IPS-15b (cell line): ENCODE results near the gene MYDGF.

Source experiments
- H3K27me3 ChIP-seq: one replicate; pipeline ENCODE4 v1.6.1; 2013; ENCODE audit warnings: low read length; ENCODE audit not compliant: control insufficient read depth, insufficient read depth
- H3K36me3 ChIP-seq: one replicate; pipeline ENCODE4 v1.6.1; 2013; ENCODE audit warnings: low read length; ENCODE audit not compliant: control insufficient read depth, insufficient read depth
- H3K4me1 ChIP-seq: one replicate; pipeline ENCODE4 v1.6.1; 2013; ENCODE audit warnings: mild to moderate bottlenecking, low read length; ENCODE audit not compliant: control insufficient read depth, insufficient read depth
- H3K4me3 ChIP-seq: one replicate; pipeline ENCODE4 v1.5.1; 2013; ENCODE audit warnings: low read depth, low read length
- H3K9ac ChIP-seq: one replicate; pipeline ENCODE4 v1.6.1; 2013; ENCODE audit warnings: low read depth, mild to moderate bottlenecking, low read length
- H3K9me3 ChIP-seq: one replicate; pipeline ENCODE4 v1.6.1; 2013; ENCODE audit warnings: mild to moderate bottlenecking, low read length; ENCODE audit not compliant: control insufficient read depth, insufficient read depth

The MYDGF gene

GRCh38 chr19:4709440-4710280, 39.5 kb upstream of the MYDGF start:
- H3K4me3 ChIP-seq: no peak overlapping the region
- peaks cover 33% of the 10 kb centered on the region for H3K36me3 ChIP-seq
- H3K9me3 ChIP-seq: no peaks in the 10 kb centered on the region
- H3K27me3 ChIP-seq: no peaks in the 10 kb centered on the region
- peak overlapping the region; percentile 37 for H3K9ac ChIP-seq
- H3K4me1 ChIP-seq: no peaks in the 10 kb centered on the region

DNA sequence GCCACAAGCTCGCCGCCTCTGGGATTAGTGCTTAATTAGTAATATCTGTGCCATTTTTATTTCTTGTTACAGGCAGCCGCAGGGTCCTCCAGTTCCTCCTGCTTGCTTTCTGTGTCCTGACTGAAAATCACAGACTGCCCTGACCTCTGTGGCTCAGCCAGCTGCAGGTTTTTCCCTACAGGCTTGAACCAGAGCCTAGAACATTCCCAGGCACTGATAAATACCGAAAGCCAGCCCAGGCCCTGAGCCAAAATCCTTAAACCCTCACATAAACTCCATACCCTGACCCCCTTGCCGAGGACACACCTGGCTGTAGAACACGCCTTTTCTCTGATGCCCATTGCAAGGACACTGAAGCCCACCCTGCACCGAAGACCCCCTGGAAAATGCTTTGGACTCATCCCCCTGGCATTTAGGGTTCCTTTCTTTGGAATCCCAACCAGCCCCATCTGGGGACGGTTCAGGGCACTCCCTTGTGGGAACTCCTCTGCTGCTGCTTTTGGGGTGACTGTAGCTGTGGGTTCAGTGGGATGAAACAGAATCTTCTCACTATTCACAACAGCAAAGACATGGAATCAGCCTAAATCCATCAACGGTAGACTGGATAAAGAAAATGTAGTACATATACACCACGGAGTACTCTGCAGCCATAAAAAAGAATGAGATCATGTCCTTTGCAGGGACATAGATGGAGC, 38.0 kb upstream of the MYDGF start:
- no peak overlapping the region for H3K4me3 ChIP-seq
- no peaks in the 10 kb centered on the region for H3K27me3 ChIP-seq
- peaks cover 28% of the 10 kb centered on the region for H3K36me3 ChIP-seq
- no peaks in the 10 kb centered on the region for H3K9me3 ChIP-seq
- no peak overlapping the region for H3K9ac ChIP-seq
- H3K4me1 ChIP-seq: no peaks in the 10 kb centered on the region

- Histone ChIP-seq H3K27me3 (no peaks in the 10 kb centered on the region), H3K9me3 (no peaks in the 10 kb centered on the region), H3K9ac (no peak overlapping the region), H3K4me1 (no peaks in the 10 kb centered on the region), H3K4me3 (no peak overlapping the region), H3K36me3 (peaks cover 28% of the 10 kb centered on the region)
These were observed 37.2 kb upstream of the MYDGF start for GRCh38 chr19:4707322-4707721.

- Histone ChIP-seq H3K27me3 (no peaks in the 10 kb centered on the region), H3K36me3 (peaks cover 35% of the 10 kb centered on the region), H3K4me1 (no peaks in the 10 kb centered on the region), H3K4me3 (no peak overlapping the region), H3K9ac (no peak overlapping the region), H3K9me3 (no peaks in the 10 kb centered on the region)
These were observed 35.4 kb upstream of the MYDGF start for GRCh38 chr19:4705413-4706131.

DNA sequence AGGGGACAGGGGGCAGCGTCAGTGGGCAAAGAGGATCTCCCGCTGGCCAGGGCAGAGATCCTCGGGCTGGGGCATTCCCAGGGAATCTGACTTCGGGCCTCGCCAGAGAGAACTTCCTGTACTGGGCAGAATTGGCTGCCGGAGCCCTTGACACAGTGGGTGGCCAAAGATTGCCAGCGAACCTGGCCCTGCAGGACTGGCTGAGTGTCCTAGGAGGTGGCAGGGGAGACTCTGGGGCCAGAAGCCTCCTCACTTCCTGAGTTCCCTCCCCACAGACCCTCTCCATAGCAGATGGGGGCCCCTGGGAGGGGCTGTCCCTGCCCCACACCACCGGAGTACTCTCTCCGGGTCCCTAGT, 34.2 kb upstream of the MYDGF start:
- H3K27me3 ChIP-seq: no peaks in the 10 kb centered on the region
- H3K9me3 ChIP-seq: no peaks in the 10 kb centered on the region
- peaks cover 42% of the 10 kb centered on the region for H3K36me3 ChIP-seq
- H3K9ac ChIP-seq: no peak overlapping the region
- H3K4me1 ChIP-seq: no peaks in the 10 kb centered on the region
- H3K4me3 ChIP-seq: no peak overlapping the region

GRCh38 chr19:4703671-4704316, 33.7 kb upstream of the MYDGF start:
- Histone ChIP-seq H3K9ac (no peak overlapping the region), H3K9me3 (no peaks in the 10 kb centered on the region), H3K4me3 (no peak overlapping the region), H3K4me1 (no peaks in the 10 kb centered on the region), H3K27me3 (no peaks in the 10 kb centered on the region), H3K36me3 (peaks cover 44% of the 10 kb centered on the region)

- no peak overlapping the region for H3K9ac ChIP-seq
- H3K36me3 ChIP-seq: peaks cover 49% of the 10 kb centered on the region
- no peaks in the 10 kb centered on the region for H3K4me1 ChIP-seq
- H3K4me3 ChIP-seq: no peak overlapping the region
- no peaks in the 10 kb centered on the region for H3K9me3 ChIP-seq
- no peaks in the 10 kb centered on the region for H3K27me3 ChIP-seq
These were observed 32.6 kb upstream of the MYDGF start for GRCh38 chr19:4702764-4703163.

- H3K4me1 ChIP-seq: no peaks in the 10 kb centered on the region
- peaks cover 60% of the 10 kb centered on the region for H3K36me3 ChIP-seq
These were observed 31.4 kb upstream of the MYDGF start for GRCh38 chr19:4701557-4701956.

GRCh38 chr19:4700693-4700970, 30.5 kb upstream of the MYDGF start:
- H3K36me3 ChIP-seq: peaks cover 60% of the 10 kb centered on the region
- no peaks in the 10 kb centered on the region for H3K9me3 ChIP-seq
- H3K4me1 ChIP-seq: no peaks in the 10 kb centered on the region
- H3K9ac ChIP-seq: no peak overlapping the region
- no peaks in the 10 kb centered on the region for H3K27me3 ChIP-seq
- H3K4me3 ChIP-seq: no peak overlapping the region

More at GRCh38 chr19:4701557-4701956, 31.4 kb upstream of the MYDGF start:
- no peak overlapping the region for H3K9ac ChIP-seq
- no peaks in the 10 kb centered on the region for H3K27me3 ChIP-seq
- no peak overlapping the region for H3K4me3 ChIP-seq
- H3K9me3 ChIP-seq: no peaks in the 10 kb centered on the region

DNA sequence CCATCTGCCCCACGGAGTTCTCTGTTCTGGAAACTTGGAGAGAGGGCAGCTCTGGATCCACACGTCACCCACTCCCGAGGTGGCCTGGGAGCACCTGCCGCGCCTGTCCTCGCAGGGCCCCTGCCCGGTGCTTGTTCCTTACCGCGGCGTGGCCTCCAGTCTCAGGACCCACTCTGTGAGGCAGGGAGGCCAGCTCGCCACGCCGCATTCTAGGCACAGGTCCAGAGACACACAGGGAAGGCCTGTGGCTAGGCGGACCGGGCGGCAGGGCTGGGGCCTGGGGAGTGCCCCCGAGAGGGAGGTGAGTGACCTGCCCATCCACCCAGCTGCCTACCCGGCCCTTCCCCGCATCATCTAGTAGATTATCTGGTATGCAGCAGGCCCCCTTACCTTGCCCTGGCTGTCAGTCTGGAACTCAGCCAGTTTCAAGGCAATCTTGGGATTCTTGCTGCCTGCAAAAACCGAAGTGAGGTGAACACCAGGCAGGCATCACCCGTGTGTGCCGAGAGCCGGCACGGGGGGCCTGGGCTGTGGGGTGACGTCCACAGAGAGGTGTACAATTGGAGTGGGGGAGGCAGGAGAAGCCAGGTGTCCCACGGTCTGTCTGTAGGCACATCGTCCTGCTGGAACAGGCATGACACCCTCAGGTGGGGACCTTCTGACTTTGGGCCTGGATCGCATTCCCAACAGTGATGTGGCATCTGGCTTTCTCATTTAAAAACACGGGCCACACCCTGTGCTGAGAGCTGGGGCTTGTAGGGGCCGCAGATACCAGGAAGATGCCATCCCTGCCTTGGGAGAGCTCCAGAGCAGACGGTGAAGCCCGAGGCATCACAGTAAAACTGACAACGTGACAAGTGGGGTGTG, 29.9 kb upstream of the MYDGF start:
- no peaks in the 10 kb centered on the region for H3K4me1 ChIP-seq
- H3K27me3 ChIP-seq: no peaks in the 10 kb centered on the region
- peaks cover 66% of the 10 kb centered on the region for H3K36me3 ChIP-seq
- no peaks in the 10 kb centered on the region for H3K9me3 ChIP-seq
- no peak overlapping the region for H3K4me3 ChIP-seq
- no peak overlapping the region for H3K9ac ChIP-seq

- Histone ChIP-seq H3K36me3 (peaks cover 75% of the 10 kb centered on the region), H3K4me3 (no peak overlapping the region), H3K9me3 (no peaks in the 10 kb centered on the region), H3K27me3 (no peaks in the 10 kb centered on the region), H3K4me1 (no peaks in the 10 kb centered on the region), H3K9ac (no peak overlapping the region)
These were observed 27.2 kb upstream of the MYDGF start for GRCh38 chr19:4697304-4697703.
